Neural cell (in vitro differentiated cells): ENCODE data around the gene AKT1. TPM values are rescaled to one million over a fixed set of nuclear protein-coding genes. Genes with fewer than 3 reads are reported as not detected.

Experiments
- H2AFZ ChIP-seq: fragments of 200-600, 300-800 bp; sonication (generic), shearing (Covaris generic); 2 replicates; pipeline ENCODE4 v1.6.0; 2014; ENCODE audit warnings: low read depth, mild to moderate bottlenecking, antibody characterized with exemption, low read length, moderate library complexity
- H3F3A ChIP-seq: fragments of 200-600 bp; shearing (Covaris generic); 2 replicates; pipeline ENCODE4 v1.6.1; 2016; ENCODE audit warnings: mild to moderate bottlenecking, moderate library complexity, mixed read lengths, antibody characterized with exemption, low read length; ENCODE audit not compliant: insufficient read depth, poor library complexity, severe bottlenecking
- H3K27ac ChIP-seq: fragments of 200-600, 300-800 bp; sonication (generic), shearing (Covaris generic); 2 replicates; pipeline ENCODE4 v1.5.1; 2014; ENCODE audit warnings: mild to moderate bottlenecking, low read length, moderate library complexity
- H3K27me3 ChIP-seq: fragments of 300-800, 200-600 bp; sonication (generic), shearing (Covaris generic); 2 replicates; pipeline ENCODE4 v1.6.0; 2014; ENCODE audit warnings: mild to moderate bottlenecking, low read depth, low read length, moderate library complexity; ENCODE audit not compliant: insufficient read depth
- H3K36me3 ChIP-seq: fragments of 300-800, 200-600 bp; sonication (generic), shearing (Covaris generic); 2 replicates; pipeline ENCODE4 v1.5.1; 2014; ENCODE audit warnings: mild to moderate bottlenecking, antibody characterized with exemption, low read length, moderate library complexity; ENCODE audit not compliant: insufficient read depth
- H3K4me2 ChIP-seq: fragments of 300-800, 200-600 bp; sonication (generic), shearing (Covaris generic); 2 replicates; pipeline ENCODE4 v1.6.0; 2014; ENCODE audit warnings: mild to moderate bottlenecking, low read length
- H3K4me3 ChIP-seq: fragments of 300-800, 200-600 bp; sonication (generic), shearing (Covaris generic); 2 replicates; pipeline ENCODE4 v1.5.1; 2014; ENCODE audit warnings: mild to moderate bottlenecking, low read length, moderate library complexity
- H3K79me2 ChIP-seq: fragments of 200-600 bp; shearing (Covaris generic); replicated peaks from 2 replicates; pipeline ENCODE4 v1.6.0; 2014; ENCODE audit warnings: mild to moderate bottlenecking, low read length, moderate library complexity; ENCODE audit not compliant: insufficient read depth
- H3K9ac ChIP-seq: fragments of 300-800, 200-600 bp; sonication (generic), shearing (Covaris generic); 2 replicates; pipeline ENCODE4 v1.6.1; 2016; ENCODE audit warnings: mild to moderate bottlenecking, low read length, mixed read lengths
- H3K9me2 ChIP-seq: fragments of 200-600 bp; shearing (Covaris generic); 2 replicates; pipeline ENCODE4 v1.6.1; 2016; ENCODE audit warnings: mild to moderate bottlenecking, low read length, mixed read lengths; ENCODE audit not compliant: insufficient read depth
- H3K9me3 ChIP-seq: fragments of 200-600, 300-800 bp; sonication (generic), shearing (Covaris generic); 2 replicates; pipeline ENCODE4 v1.6.1; 2016; ENCODE audit warnings: mild to moderate bottlenecking, mixed run types, low read length, moderate library complexity, mixed read lengths
- H4K20me1 ChIP-seq: fragments of 200-600 bp; shearing (Covaris generic); 2 replicates; pipeline ENCODE4 v1.6.1; 2016; ENCODE audit warnings: mild to moderate bottlenecking, mixed run types; ENCODE audit not compliant: insufficient read depth
- EP300 ChIP-seq: fragments of 450-650 bp; conservative IDR thresholded peaks from 2 replicates; pipeline ENCODE4 v1.6.1; 2014; ENCODE audit warnings: antibody characterized with exemption, mild to moderate bottlenecking, moderate library complexity; ENCODE audit not compliant: poor library complexity, severe bottlenecking
- EZH2 ChIP-seq: fragments of 200-600, 300-800 bp; shearing (Covaris generic), sonication (generic); IDR thresholded peaks from 2 replicates; pipeline ENCODE4 v1.6.1; 2014; ENCODE audit warnings: antibody characterized with exemption, low read length, borderline replicate concordance, mild to moderate bottlenecking; ENCODE audit not compliant: insufficient read depth, poor library complexity, severe bottlenecking
- MXI1 ChIP-seq: fragments of 450-650 bp; conservative IDR thresholded peaks from 2 replicates; pipeline ENCODE4 v1.6.1; 2014; ENCODE audit warnings: antibody characterized with exemption, mild to moderate bottlenecking; ENCODE audit not compliant: poor library complexity, severe bottlenecking
- POLR2AphosphoS5 ChIP-seq: IDR thresholded peaks from 2 replicates; pipeline ENCODE4 v1.6.1; 2012
- RAD21 ChIP-seq: fragments of 450-650 bp; conservative IDR thresholded peaks from 2 replicates; pipeline ENCODE4 v1.6.1; 2014; ENCODE audit warnings: antibody characterized with exemption, mild to moderate bottlenecking, moderate library complexity
- REST ChIP-seq: IDR thresholded peaks from 2 replicates; pipeline ENCODE4 v1.6.1; 2012; ENCODE audit warnings: borderline replicate concordance
- SMC3 ChIP-seq: fragments of 450-650 bp; conservative IDR thresholded peaks from 2 replicates; pipeline ENCODE4 v1.6.1; 2014; ENCODE audit warnings: antibody characterized with exemption, mild to moderate bottlenecking, moderate library complexity; ENCODE audit not compliant: poor library complexity
- TAF1 ChIP-seq: IDR thresholded peaks from 2 replicates; pipeline ENCODE4 v1.6.1; 2012; ENCODE audit warnings: low read depth
- polyA plus RNA-seq: library from polyadenylated mRNA; depleted of rRNA; stranded (reverse); fragments of >200 nt; gene quantifications from 2 replicates; pipeline ENCODE4 v1.2.3, GENCODE V29; 2014
- TF ChIP-seq, protein P1 (sequence below): fragments of 450-650 bp; IDR thresholded peaks from 2 replicates; pipeline ENCODE4 v1.5.1; 2014; ENCODE audit warnings: antibody characterized with exemption, mild to moderate bottlenecking, moderate library complexity; ENCODE audit not compliant: poor library complexity, severe bottlenecking

AKT1 gene
- polyA plus RNA-seq, 1 donor from 2014 or later = 159 TPM

GRCh38 chr14:104830781-104831180 lies 35.2 kb upstream of the AKT1 start:
- Histone ChIP-seq H3K79me2 (no peaks in the 10 kb centered on the region), H3K4me2 (no peak overlapping the region), H3K9me3 (no peaks in the 10 kb centered on the region), H3K9me2 (no peaks in the 10 kb centered on the region), H3F3A (no peaks in the 10 kb centered on the region), H3K27ac (no peak overlapping the region), H3K9ac (no peak overlapping the region), H3K36me3 (no peaks in the 10 kb centered on the region), H4K20me1 (no peaks in the 10 kb centered on the region), H3K4me3 (no peak overlapping the region), H3K27me3 (peaks cover 20% of the 10 kb centered on the region), H2AFZ (no peak overlapping the region)
- TF ChIP-seq RAD21 = no peak

DNA sequence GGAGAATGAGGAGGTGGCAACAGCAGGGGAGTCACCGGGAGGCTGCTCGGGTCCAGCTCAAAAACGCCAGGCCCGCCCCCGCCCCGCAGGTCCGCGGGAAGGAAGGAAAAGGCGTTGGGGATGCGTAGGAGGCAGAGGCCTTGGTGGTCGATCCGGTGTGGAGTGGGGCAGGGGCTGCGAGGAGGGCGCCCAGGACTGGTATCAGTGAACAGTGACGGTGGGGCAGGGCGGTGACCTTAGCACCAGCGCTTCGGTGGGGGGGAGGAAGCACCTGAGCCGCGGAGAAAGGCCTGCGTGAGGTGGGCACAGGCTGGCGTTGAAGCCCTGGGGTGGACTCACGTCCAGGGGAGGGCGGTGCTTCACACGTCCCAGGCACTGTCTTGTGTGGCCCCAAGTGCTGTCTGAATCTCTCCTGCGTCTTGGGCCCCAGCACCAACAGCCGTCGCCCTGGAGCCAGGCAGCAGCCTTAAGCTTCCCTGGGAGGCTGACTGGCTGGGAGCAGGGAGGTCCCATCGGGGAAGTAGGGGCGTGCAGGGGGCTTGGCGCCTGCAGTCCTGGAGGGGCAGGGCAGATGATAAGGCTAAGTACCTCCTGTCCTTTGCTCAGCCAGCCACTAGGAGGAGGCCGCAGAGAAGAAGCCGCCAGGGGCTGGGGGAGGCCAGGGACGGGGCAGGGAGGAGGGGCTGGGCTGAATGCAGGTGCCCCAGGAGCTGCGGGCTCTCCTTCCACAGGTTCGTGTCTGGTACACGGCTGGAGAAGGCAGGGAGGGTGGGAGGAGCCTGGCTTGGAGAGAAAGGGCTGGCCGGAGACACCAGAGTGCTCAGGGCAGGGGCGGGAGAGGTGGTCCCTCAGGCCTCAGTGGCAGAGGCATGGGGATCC lies 31.9 kb upstream of the AKT1 start:
- TF ChIP-seq, protein P1, sequence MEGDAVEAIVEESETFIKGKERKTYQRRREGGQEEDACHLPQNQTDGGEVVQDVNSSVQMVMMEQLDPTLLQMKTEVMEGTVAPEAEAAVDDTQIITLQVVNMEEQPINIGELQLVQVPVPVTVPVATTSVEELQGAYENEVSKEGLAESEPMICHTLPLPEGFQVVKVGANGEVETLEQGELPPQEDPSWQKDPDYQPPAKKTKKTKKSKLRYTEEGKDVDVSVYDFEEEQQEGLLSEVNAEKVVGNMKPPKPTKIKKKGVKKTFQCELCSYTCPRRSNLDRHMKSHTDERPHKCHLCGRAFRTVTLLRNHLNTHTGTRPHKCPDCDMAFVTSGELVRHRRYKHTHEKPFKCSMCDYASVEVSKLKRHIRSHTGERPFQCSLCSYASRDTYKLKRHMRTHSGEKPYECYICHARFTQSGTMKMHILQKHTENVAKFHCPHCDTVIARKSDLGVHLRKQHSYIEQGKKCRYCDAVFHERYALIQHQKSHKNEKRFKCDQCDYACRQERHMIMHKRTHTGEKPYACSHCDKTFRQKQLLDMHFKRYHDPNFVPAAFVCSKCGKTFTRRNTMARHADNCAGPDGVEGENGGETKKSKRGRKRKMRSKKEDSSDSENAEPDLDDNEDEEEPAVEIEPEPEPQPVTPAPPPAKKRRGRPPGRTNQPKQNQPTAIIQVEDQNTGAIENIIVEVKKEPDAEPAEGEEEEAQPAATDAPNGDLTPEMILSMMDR = peak; percentile 35
- no peak for TF ChIP-seq RAD21
- Histone ChIP-seq H3K4me2 (no peak overlapping the region), H3K9me3 (no peaks in the 10 kb centered on the region), H3K36me3 (no peaks in the 10 kb centered on the region), H3K27me3 (peaks cover 23% of the 10 kb centered on the region), H3K79me2 (no peaks in the 10 kb centered on the region), H3K27ac (no peak overlapping the region), H2AFZ (no peak overlapping the region), H3K9me2 (no peaks in the 10 kb centered on the region), H3F3A (no peaks in the 10 kb centered on the region), H3K9ac (no peak overlapping the region), H4K20me1 (no peaks in the 10 kb centered on the region), H3K4me3 (peak overlapping the region; percentile 51)

DNA sequence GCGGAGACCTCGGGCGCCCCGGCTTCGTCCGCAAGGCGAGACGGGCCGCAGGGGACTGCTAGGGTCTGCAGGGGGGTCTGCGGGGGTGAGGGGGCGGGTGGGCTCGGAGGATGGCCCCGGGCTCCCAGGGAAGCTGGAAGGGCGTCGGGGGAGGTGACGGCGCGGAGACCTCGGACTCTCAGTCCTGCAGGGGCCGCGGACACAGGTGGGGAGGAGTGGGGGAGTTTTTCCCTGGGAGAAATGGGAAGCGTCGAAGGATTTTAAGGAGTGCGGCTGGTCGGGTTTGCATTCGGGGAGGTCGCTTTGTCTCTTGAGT lies 31.3 kb upstream of the AKT1 start:
- Histone ChIP-seq H3F3A (no peaks in the 10 kb centered on the region), H3K79me2 (no peaks in the 10 kb centered on the region), H2AFZ (no peak overlapping the region), H3K9me3 (no peaks in the 10 kb centered on the region), H3K27ac (no peak overlapping the region), H3K9ac (no peak overlapping the region), H3K4me2 (no peak overlapping the region), H4K20me1 (no peaks in the 10 kb centered on the region), H3K36me3 (no peaks in the 10 kb centered on the region), H3K27me3 (peaks cover 23% of the 10 kb centered on the region), H3K4me3 (peak overlapping the region; percentile 51), H3K9me2 (no peaks in the 10 kb centered on the region)
- no peak for TF ChIP-seq TAF1
- no peak for TF ChIP-seq REST
- TF ChIP-seq, protein P1 = no peak
- no peak for TF ChIP-seq POLR2AphosphoS5
- no peak for TF ChIP-seq EP300
- TF ChIP-seq EZH2 = no peak
- TF ChIP-seq SMC3 = no peak
- no peak for TF ChIP-seq MXI1
- no peak for TF ChIP-seq RAD21
